ENCODE data around the gene ARFIP1.
"Not testable (repeated sequence)": the region's sequence is repeated elsewhere in the genome, so short reads cannot be mapped to it uniquely, and the experiment has no call there.

Gene ARFIP1

DNA sequence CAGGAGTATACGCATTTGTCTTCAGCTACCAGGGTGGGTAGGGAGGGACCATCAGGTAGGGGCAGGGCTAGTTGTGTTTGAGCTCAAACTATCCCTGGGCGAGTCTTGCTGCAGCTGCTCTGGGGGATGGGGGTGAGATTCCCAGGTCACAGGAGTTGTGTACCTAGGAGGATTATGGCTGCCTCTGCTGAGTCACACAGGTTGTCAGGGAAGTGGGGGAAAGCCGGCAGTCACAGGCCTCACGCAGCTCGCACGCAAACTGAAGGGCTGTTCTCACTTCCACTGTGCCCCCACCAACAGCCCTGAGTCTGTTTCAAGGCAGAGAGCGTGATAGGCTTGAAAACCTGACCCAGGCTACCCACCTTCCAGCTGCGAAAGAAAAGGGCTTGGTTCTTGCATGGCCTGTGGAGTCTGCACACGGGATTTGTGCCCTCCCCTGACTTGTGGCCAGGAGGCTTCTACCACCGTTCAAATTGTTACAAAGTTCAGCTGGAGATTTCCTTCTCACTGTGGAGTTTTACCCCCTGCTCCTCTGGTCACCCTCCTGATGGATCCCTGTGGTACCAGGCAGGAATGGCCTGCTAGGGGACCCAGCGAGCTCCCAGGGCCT, 63.8 kb downstream of the ARFIP1 start:
- WGBS, 2 experiments: 80 to 84% methylated on average over 11 of the region's 11 CpGs
- H3K36me3 ChIP-seq (ENCODE audit: control insufficient read depth, insufficient read depth, low read length): no peaks in the 10 kb centered on the region
- H3K4me1 ChIP-seq (ENCODE audit: control insufficient read depth, insufficient read depth, low read length): no peaks in the 10 kb centered on the region
- no peak overlapping the region for H3K27ac ChIP-seq (ENCODE audit: insufficient read depth, low read depth, low read length, poor library complexity, severe bottlenecking)
- no peak overlapping the region for H3K4me3 ChIP-seq (ENCODE audit: insufficient read depth, low read depth, low read length)
- no peaks in the 10 kb centered on the region for H3K27me3 ChIP-seq (ENCODE audit: control insufficient read depth, insufficient read depth, low read length, poor library complexity, severe bottlenecking)
- H3K9me3 ChIP-seq (ENCODE audit: control insufficient read depth, low read length): no peaks in the 10 kb centered on the region

DNA sequence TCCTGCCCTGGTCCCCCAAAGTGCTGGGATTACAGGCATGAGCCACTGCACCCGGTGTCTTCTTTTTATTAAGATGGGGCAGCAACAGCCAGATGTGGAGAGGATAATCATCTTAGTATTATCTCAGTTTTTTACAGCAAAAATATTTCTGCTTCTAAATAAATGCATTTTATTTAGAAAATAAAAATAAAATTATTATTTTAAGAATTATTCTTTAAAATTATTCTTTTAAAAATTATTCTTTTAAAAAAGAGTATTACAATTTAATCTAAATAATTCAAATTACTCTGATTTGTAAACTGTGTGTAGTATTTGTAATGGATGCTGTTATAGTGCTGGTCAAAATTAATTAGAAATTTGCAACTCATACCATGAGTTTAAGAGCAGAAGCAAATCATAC, 67.6 kb downstream of the ARFIP1 start:
- Histone ChIP-seq H3K27ac (ENCODE audit: insufficient read depth, low read depth, low read length, poor library complexity, severe bottlenecking) (no peak overlapping the region), H3K36me3 (ENCODE audit: control insufficient read depth, insufficient read depth, low read length) (no peaks in the 10 kb centered on the region), H3K4me3 (ENCODE audit: insufficient read depth, low read depth, low read length) (no peak overlapping the region), H3K4me1 (ENCODE audit: control insufficient read depth, insufficient read depth, low read length) (no peaks in the 10 kb centered on the region), H3K27me3 (ENCODE audit: control insufficient read depth, insufficient read depth, low read length, poor library complexity, severe bottlenecking) (no peaks in the 10 kb centered on the region), H3K9me3 (ENCODE audit: control insufficient read depth, low read length) (no peaks in the 10 kb centered on the region)
- 67 to 89% methylated on average over 1 of the region's 1 CpG for WGBS, 2 experiments

DNA sequence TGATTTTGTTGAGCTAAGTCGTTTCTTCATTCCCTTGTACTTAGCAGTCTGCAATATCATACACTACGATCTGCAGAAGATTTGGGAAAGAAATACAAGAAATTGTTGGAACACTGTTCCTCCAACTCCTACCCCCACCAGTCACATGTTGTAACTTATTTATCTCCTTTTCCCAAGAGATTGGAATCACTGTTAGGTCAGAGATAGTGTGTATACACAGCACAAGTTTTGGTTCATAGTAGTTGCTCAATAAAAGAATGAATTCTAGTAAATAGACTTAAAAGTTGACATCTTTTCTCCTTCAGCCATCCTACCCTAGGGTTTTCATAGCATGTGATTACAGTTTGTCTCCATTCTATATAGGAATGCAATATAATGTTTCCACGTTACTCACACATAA, 68.8 kb downstream of the ARFIP1 start:
- no peaks in the 10 kb centered on the region for H3K27me3 ChIP-seq (ENCODE audit: control insufficient read depth, insufficient read depth, low read length, poor library complexity, severe bottlenecking)
- no peak overlapping the region for H3K4me3 ChIP-seq (ENCODE audit: insufficient read depth, low read depth, low read length)
- H3K36me3 ChIP-seq (ENCODE audit: control insufficient read depth, insufficient read depth, low read length): no peaks in the 10 kb centered on the region
- H3K4me1 ChIP-seq (ENCODE audit: control insufficient read depth, insufficient read depth, low read length): no peaks in the 10 kb centered on the region
- WGBS, 2 experiments: 86 to 96% methylated on average over 1 to 2 of the region's 3 CpGs
- peaks cover 3% of the 10 kb centered on the region for H3K9me3 ChIP-seq (ENCODE audit: control insufficient read depth, low read length)
- no peak overlapping the region for H3K27ac ChIP-seq (ENCODE audit: insufficient read depth, low read depth, low read length, poor library complexity, severe bottlenecking)

DNA sequence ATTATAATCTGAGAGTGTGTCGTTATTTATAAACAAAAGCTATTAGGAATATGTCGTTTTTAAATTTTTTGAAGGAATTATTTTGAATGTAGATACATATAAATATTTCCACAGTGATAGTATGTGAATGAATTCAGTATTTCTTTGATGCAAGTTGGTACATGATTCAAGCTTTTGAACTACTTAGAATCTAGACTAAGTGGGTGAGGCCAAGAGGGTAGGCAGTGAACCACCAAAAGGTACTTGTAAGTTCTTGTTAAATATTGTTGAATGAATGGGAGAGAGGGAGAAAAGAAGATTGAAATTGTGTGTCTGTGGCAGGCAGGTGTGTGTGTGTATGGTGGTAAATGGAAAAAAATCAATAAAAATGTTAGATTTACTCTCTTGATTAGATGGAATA, 69.6 kb downstream of the ARFIP1 start:
- Histone ChIP-seq H3K4me3 (ENCODE audit: insufficient read depth, low read depth, low read length) (no peak overlapping the region), H3K27me3 (ENCODE audit: control insufficient read depth, insufficient read depth, low read length, poor library complexity, severe bottlenecking) (no peaks in the 10 kb centered on the region), H3K36me3 (ENCODE audit: control insufficient read depth, insufficient read depth, low read length) (no peaks in the 10 kb centered on the region), H3K4me1 (ENCODE audit: control insufficient read depth, insufficient read depth, low read length) (no peaks in the 10 kb centered on the region), H3K27ac (ENCODE audit: insufficient read depth, low read depth, low read length, poor library complexity, severe bottlenecking) (no peak overlapping the region), H3K9me3 (ENCODE audit: control insufficient read depth, low read length) (peaks cover 3% of the 10 kb centered on the region)
- WGBS, 2 experiments: 94 to 100% methylated on average over 1 to 2 of the region's 2 CpGs

DNA sequence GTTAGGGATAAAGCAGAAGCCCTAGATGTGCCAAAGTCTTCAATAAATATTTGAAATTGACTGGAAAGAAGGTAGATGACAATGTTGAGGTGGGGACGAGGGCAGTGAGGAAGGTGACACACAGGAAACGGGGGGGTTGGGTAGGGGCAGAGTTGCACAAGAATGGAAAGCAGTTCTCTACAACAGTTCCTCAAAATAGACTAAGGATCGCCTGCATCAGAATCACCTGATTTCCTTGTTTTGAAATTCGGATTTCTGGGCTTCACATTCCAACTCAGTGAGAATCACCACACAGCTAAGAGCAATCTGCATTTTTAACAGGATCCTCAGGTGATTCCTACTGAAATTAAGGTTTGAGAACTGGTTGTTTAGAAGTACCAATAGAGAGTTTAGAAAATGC, 70.6 kb downstream of the ARFIP1 start:
- H3K27ac ChIP-seq (ENCODE audit: insufficient read depth, low read depth, low read length, poor library complexity, severe bottlenecking): no peak overlapping the region
- H3K36me3 ChIP-seq (ENCODE audit: control insufficient read depth, insufficient read depth, low read length): no peaks in the 10 kb centered on the region
- H3K9me3 ChIP-seq (ENCODE audit: control insufficient read depth, low read length): peaks cover 3% of the 10 kb centered on the region
- H3K4me1 ChIP-seq (ENCODE audit: control insufficient read depth, insufficient read depth, low read length): no peaks in the 10 kb centered on the region
- no peaks in the 10 kb centered on the region for H3K27me3 ChIP-seq (ENCODE audit: control insufficient read depth, insufficient read depth, low read length, poor library complexity, severe bottlenecking)
- 34 to 35% methylated on average over 4 of the region's 4 CpGs for WGBS, 2 experiments
- H3K4me3 ChIP-seq (ENCODE audit: insufficient read depth, low read depth, low read length): no peak overlapping the region

DNA sequence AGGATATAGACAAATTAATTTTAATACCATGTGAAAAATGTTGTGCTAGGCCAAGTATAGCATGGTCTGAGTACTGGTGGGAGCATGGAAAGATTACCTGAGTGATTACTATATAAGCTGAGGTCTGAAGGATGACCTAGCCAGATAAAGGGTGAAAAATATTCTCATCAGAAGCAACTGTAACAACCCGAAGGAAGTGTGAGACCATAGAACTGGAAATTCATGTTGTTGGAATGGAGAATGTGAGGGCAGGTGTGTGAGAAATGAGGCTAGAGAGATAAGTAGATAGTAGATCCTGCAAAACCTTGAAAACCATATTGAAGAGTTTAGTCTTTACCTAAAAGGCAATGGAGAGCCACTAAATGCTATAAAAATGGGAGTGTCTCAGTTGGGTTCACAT, 71.5 kb downstream of the ARFIP1 start:
- no peaks in the 10 kb centered on the region for H3K36me3 ChIP-seq (ENCODE audit: control insufficient read depth, insufficient read depth, low read length)
- H3K4me1 ChIP-seq (ENCODE audit: control insufficient read depth, insufficient read depth, low read length): no peaks in the 10 kb centered on the region
- no peak overlapping the region for H3K27ac ChIP-seq (ENCODE audit: insufficient read depth, low read depth, low read length, poor library complexity, severe bottlenecking)
- peaks cover 3% of the 10 kb centered on the region for H3K9me3 ChIP-seq (ENCODE audit: control insufficient read depth, low read length)
- no peak overlapping the region for H3K4me3 ChIP-seq (ENCODE audit: insufficient read depth, low read depth, low read length)
- H3K27me3 ChIP-seq (ENCODE audit: control insufficient read depth, insufficient read depth, low read length, poor library complexity, severe bottlenecking): no peaks in the 10 kb centered on the region
- WGBS, 2 experiments: 91 to 98% methylated on average over 1 of the region's 1 CpG

DNA sequence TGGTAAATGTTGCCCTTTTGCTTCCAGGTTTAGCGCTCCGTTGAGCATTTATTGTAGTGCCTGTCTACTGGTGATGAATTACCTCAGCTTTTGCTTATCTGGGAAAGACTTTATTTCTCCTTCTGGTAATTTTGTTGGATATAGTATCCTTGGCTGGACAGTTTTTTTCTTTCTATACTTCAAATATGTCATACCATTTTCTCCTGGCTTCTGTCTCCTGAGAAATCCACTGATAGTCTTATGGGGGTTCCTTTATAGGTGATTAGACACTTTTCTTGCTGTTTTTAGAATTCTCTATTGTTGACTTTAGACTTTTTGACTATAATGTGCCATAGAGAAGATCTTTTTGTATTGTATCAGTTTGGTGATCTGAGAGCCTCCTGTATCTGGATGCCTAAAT, 73.5 kb downstream of the ARFIP1 start:
- H3K4me3 ChIP-seq (ENCODE audit: insufficient read depth, low read depth, low read length): no peak overlapping the region
- H3K27ac ChIP-seq (ENCODE audit: insufficient read depth, low read depth, low read length, poor library complexity, severe bottlenecking): no peak overlapping the region
- no peaks in the 10 kb centered on the region for H3K36me3 ChIP-seq (ENCODE audit: control insufficient read depth, insufficient read depth, low read length)
- WGBS, 2 experiments: 93 to 100% methylated on average over 2 of the region's 2 CpGs
- H3K9me3 ChIP-seq (ENCODE audit: control insufficient read depth, low read length): peaks cover 3% of the 10 kb centered on the region
- H3K27me3 ChIP-seq (ENCODE audit: control insufficient read depth, insufficient read depth, low read length, poor library complexity, severe bottlenecking): no peaks in the 10 kb centered on the region
- no peaks in the 10 kb centered on the region for H3K4me1 ChIP-seq (ENCODE audit: control insufficient read depth, insufficient read depth, low read length)

DNA sequence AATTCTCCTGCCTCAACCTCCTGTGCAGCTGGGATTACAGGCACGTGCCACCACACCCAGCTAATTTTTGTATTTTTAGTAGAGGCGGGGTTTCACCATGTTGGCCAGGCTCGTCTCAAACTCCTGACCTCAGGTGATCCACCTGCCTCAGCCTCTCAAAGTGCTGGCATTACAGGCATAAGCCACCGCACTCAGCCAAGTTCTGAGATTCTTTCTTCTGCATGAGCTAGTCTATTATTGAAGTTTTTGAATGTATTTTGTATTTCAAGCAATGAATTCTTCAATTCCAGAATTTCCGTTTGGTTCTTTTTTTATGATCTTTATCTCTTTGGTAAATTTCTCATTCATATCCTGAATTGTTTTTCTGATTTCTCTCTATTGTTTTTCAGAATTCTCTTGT, 74.3 kb downstream of the ARFIP1 start:
- H3K27ac ChIP-seq (ENCODE audit: insufficient read depth, low read depth, low read length, poor library complexity, severe bottlenecking); H3K4me1 ChIP-seq (ENCODE audit: control insufficient read depth, insufficient read depth, low read length); H3K4me3 ChIP-seq (ENCODE audit: insufficient read depth, low read depth, low read length); H3K27me3 ChIP-seq (ENCODE audit: control insufficient read depth, insufficient read depth, low read length, poor library complexity, severe bottlenecking); H3K36me3 ChIP-seq (ENCODE audit: control insufficient read depth, insufficient read depth, low read length); H3K9me3 ChIP-seq (ENCODE audit: control insufficient read depth, low read length): not testable (repeated sequence)
- WGBS, 2 experiments: 89 to 91% methylated on average over 4 to 5 of the region's 5 CpGs

DNA sequence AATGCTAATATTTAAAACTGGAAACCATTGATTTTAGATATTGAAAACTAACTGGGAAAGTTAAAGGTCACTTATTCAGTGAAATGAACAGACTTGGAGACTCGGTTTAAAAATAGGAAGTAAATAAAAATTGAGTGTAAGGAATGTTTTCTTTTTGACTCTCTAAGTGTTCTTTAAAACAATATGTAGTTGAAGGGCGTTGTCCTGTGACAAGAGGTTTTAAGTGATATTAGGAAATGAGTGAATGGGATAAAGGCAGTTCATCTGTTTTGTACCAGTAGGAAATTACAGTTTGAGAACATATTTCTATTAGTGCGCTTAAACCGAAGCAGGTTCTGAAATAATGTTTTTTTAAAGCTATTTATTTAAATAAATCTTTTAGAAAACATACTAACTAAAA, 77.2 kb downstream of the ARFIP1 start:
- WGBS, 2 experiments: 93 to 94% methylated on average over 2 of the region's 4 CpGs
- no peaks in the 10 kb centered on the region for H3K36me3 ChIP-seq (ENCODE audit: control insufficient read depth, insufficient read depth, low read length)
- no peaks in the 10 kb centered on the region for H3K27me3 ChIP-seq (ENCODE audit: control insufficient read depth, insufficient read depth, low read length, poor library complexity, severe bottlenecking)
- H3K4me3 ChIP-seq (ENCODE audit: insufficient read depth, low read depth, low read length): no peak overlapping the region
- no peak overlapping the region for H3K27ac ChIP-seq (ENCODE audit: insufficient read depth, low read depth, low read length, poor library complexity, severe bottlenecking)
- H3K9me3 ChIP-seq (ENCODE audit: control insufficient read depth, low read length): peaks cover 3% of the 10 kb centered on the region
- no peaks in the 10 kb centered on the region for H3K4me1 ChIP-seq (ENCODE audit: control insufficient read depth, insufficient read depth, low read length)

DNA sequence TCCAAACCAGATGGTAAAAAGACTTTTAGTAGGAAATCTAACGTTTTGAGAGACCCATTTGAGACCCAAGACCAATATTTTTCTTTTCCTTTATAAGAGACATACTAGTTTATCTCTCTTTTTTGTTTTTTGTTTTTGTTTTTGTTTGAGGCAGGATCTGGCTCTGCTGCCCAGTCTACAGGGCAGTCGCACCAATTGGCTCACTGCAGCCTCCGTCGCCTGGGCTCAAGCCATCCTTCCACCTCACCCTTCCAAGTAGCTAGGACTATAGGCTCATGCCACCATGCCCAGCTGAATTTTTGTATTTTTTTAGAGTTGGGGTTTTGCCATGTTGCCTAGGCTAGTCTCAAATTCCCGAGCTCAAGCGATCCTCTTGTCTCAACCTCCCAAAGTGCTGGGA, 79.2 kb downstream of the ARFIP1 start:
- no peaks in the 10 kb centered on the region for H3K36me3 ChIP-seq (ENCODE audit: control insufficient read depth, insufficient read depth, low read length)
- H3K27me3 ChIP-seq (ENCODE audit: control insufficient read depth, insufficient read depth, low read length, poor library complexity, severe bottlenecking): no peaks in the 10 kb centered on the region
- H3K4me3 ChIP-seq (ENCODE audit: insufficient read depth, low read depth, low read length): no peak overlapping the region
- no peaks in the 10 kb centered on the region for H3K4me1 ChIP-seq (ENCODE audit: control insufficient read depth, insufficient read depth, low read length)
- no peaks in the 10 kb centered on the region for H3K9me3 ChIP-seq (ENCODE audit: control insufficient read depth, low read length)
- no peak overlapping the region for H3K27ac ChIP-seq (ENCODE audit: insufficient read depth, low read depth, low read length, poor library complexity, severe bottlenecking)
- 93% methylated on average over 5 to 6 of the region's 6 CpGs for WGBS, 2 experiments

DNA sequence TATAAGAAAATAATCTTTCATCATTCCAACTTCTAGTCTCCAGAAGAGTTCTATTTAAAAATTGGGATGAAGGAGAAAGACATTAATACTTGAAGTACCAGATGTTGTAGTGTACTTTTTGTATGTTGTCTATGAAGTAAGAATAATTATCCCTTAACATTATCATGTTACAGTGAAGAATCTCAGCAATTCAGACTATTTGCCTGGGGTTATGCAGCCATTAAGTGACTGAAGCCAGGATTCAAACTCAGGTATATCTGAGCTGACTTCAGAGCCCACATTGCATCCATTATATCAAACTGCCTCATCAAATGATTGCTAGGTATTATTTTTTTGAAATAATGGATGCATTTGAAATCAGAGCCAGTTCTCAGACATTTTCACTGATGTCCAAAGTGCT, 80.3 kb downstream of the ARFIP1 start:
- Histone ChIP-seq H3K27ac (ENCODE audit: insufficient read depth, low read depth, low read length, poor library complexity, severe bottlenecking) (no peak overlapping the region), H3K9me3 (ENCODE audit: control insufficient read depth, low read length) (no peaks in the 10 kb centered on the region), H3K36me3 (ENCODE audit: control insufficient read depth, insufficient read depth, low read length) (peaks cover 7% of the 10 kb centered on the region), H3K27me3 (ENCODE audit: control insufficient read depth, insufficient read depth, low read length, poor library complexity, severe bottlenecking) (no peaks in the 10 kb centered on the region), H3K4me1 (ENCODE audit: control insufficient read depth, insufficient read depth, low read length) (no peaks in the 10 kb centered on the region), H3K4me3 (ENCODE audit: insufficient read depth, low read depth, low read length) (no peak overlapping the region)

Measured in ectodermal cell (in vitro differentiated cells).